ENCODE data around the gene NRXN2.

Gene NRXN2

GRCh38 chr11:64608046-64608445 is 115.0 kb downstream of the NRXN2 start:
- TF ChIP-seq CTCF (IDR thresholded peaks at IDR 0.05): no peak

GRCh38 chr11:64607381-64607985 is 115.5 kb downstream of the NRXN2 start:
- TF ChIP-seq CTCF (IDR thresholded peaks at IDR 0.05): no peak

- no peak for TF ChIP-seq CTCF (IDR thresholded peaks at IDR 0.05)
Observed at GRCh38 chr11:64606796-64607380, 116.1 kb downstream of the NRXN2 start.

GRCh38 chr11:64605656-64606585 is 117.1 kb downstream of the NRXN2 start:
- no peak for TF ChIP-seq CTCF (IDR thresholded peaks at IDR 0.05)

GRCh38 chr11:64605244-64605560 is 117.8 kb downstream of the NRXN2 start:
- TF ChIP-seq CTCF (IDR thresholded peaks at IDR 0.05): no peak

- no peak for TF ChIP-seq CTCF (IDR thresholded peaks at IDR 0.05)
Observed at GRCh38 chr11:64604458-64605243, 118.3 kb downstream of the NRXN2 start.

- no peak for TF ChIP-seq CTCF (IDR thresholded peaks at IDR 0.05)
Observed at GRCh38 chr11:64603411-64604110, 119.4 kb downstream of the NRXN2 start.
